Neural progenitor cell (in vitro differentiated cells): Measurements from ENCODE around the gene SLC45A3. TPM values are rescaled to one million over a fixed set of nuclear protein-coding genes. Genes with fewer than 3 reads are reported as not detected.

ENCODE experiments used
- DNase-seq: peaks from one replicate; pipeline ENCODE4 v3.0.0-alpha.2; 2016; ENCODE audit warnings: low spot score
- H2AFZ ChIP-seq: fragments of 200-600 bp; sonication (generic); replicated peaks from 2 replicates; pipeline ENCODE4 v1.6.1; 2016; ENCODE audit warnings: antibody characterized with exemption
- H3F3A ChIP-seq: fragments of 200-600 bp; sonication (generic); 2 replicates; pipeline ENCODE4 v1.6.1; 2016; ENCODE audit warnings: antibody characterized with exemption, low read depth
- H3K27ac ChIP-seq: fragments of 200-600 bp; sonication (generic); 2 replicates; pipeline ENCODE4 v1.5.1; 2016; ENCODE audit warnings: mild to moderate bottlenecking
- H3K27me3 ChIP-seq: fragments of 200-600 bp; sonication (generic); 2 replicates; pipeline ENCODE4 v1.6.1; 2016; ENCODE audit warnings: mild to moderate bottlenecking, moderate library complexity
- H3K36me3 ChIP-seq: fragments of 200-600 bp; sonication (generic); 2 replicates; pipeline ENCODE4 v1.5.1; 2016
- H3K4me1 ChIP-seq: fragments of 200-600 bp; sonication (generic); 2 replicates; pipeline ENCODE4 v1.6.1; 2016; ENCODE audit warnings: mixed run types
- H3K4me2 ChIP-seq: fragments of 200-600 bp; sonication (generic); 2 replicates; pipeline ENCODE4 v1.6.1; 2016
- H3K4me3 ChIP-seq: fragments of 200-600 bp; sonication (generic); 2 replicates; pipeline ENCODE4 v1.5.1; 2016
- H3K79me2 ChIP-seq: fragments of 200-600 bp; sonication (generic); 2 replicates; pipeline ENCODE4 v1.6.1; 2016; ENCODE audit warnings: low read depth
- H3K9ac ChIP-seq: fragments of 200-600 bp; sonication (generic); 2 replicates; pipeline ENCODE4 v1.6.1; 2016
- H3K9me3 ChIP-seq: fragments of 200-600 bp; sonication (generic); 2 replicates; pipeline ENCODE4 v1.5.1; 2016; ENCODE audit warnings: low read depth
- H4K20me1 ChIP-seq: fragments of 200-600 bp; sonication (generic); 2 replicates; pipeline ENCODE4 v1.6.1; 2016; ENCODE audit warnings: low read depth
- H3K27ac Mint-ChIP-seq: 3 replicates; pipeline ENCODE4 v1.8.0; 2021; ENCODE audit warnings: mixed read lengths
- H3K27me3 Mint-ChIP-seq: 2 replicates; pipeline ENCODE4 v1.8.0; 2022; ENCODE audit warnings: low read depth, mild to moderate bottlenecking, inconsistent platforms, moderate library complexity, mixed read lengths; ENCODE audit not compliant: insufficient read depth
- H3K36me3 Mint-ChIP-seq: 3 replicates; pipeline ENCODE4 v1.8.0; 2021; ENCODE audit warnings: mixed read lengths
- H3K4me1 Mint-ChIP-seq: 3 replicates; pipeline ENCODE4 v1.8.0; 2021; ENCODE audit warnings: mixed read lengths
- H3K4me3 Mint-ChIP-seq: 3 replicates; pipeline ENCODE4 v1.8.0; 2021; ENCODE audit warnings: mild to moderate bottlenecking, moderate library complexity, mixed read lengths
- H3K9me3 Mint-ChIP-seq: 3 replicates; pipeline ENCODE4 v1.8.0; 2020; ENCODE audit warnings: mixed read lengths
- EZH2 ChIP-seq: fragments of 200-600 bp; sonication (generic); IDR thresholded peaks from 2 replicates; pipeline ENCODE4 v1.6.1; 2017; ENCODE audit warnings: antibody characterized with exemption, mild to moderate bottlenecking, moderate library complexity
- EZH2phosphoT487 ChIP-seq: fragments of 200-600 bp; sonication (generic); IDR thresholded peaks from 2 replicates; pipeline ENCODE4 v1.6.1; 2017; ENCODE audit warnings: antibody characterized with exemption
- total RNA-seq: library from RNA; depleted of rRNA; stranded (reverse); fragments of >200 nt; gene quantifications from 2 replicates; pipeline ENCODE4 v1.2.3, GENCODE V29; 2015; ENCODE audit warnings: low replicate concordance
- TF ChIP-seq, protein P1 (sequence below): fragments of 200-600 bp; sonication (generic); IDR thresholded peaks from 2 replicates; pipeline ENCODE4 v1.5.1; 2017; ENCODE audit warnings: antibody characterized with exemption, mild to moderate bottlenecking

SLC45A3 gene
- total RNA-seq, 1 donor from 2014 or later: 5.1 TPM

DNA sequence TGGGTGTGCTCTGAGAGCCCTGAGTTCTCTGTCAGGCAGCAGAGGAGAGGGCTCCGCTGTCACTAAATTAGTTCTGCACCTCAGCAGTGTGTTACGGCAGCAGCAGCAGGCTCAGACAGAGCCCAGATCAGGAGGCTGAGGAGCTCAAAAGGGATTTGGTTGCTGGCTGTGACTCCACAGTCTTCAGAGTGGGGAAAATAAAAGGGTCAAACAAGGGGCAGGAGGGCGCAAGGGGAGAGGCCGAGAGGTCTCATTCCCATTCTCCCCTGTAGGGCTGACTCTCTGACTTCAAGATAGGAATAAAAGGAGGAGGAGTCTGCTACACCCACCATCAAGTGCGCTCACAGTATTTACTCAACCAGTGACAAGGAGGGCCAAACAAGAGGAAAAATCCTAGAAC is 9.2 kb upstream of the SLC45A3 start:
- no peak overlapping the region for H3K9ac ChIP-seq
- H3K27ac ChIP-seq: no peak overlapping the region
- TF ChIP-seq EZH2 (no peak), EZH2phosphoT487 (no peak)
- H3K4me1 Mint-ChIP-seq: peaks cover 71% of the 10 kb centered on the region
- peaks cover 4% of the 10 kb centered on the region for H3K27me3 ChIP-seq
- H3K36me3 ChIP-seq: no peaks in the 10 kb centered on the region
- H2AFZ ChIP-seq: no peak overlapping the region
- H3K79me2 ChIP-seq: no peaks in the 10 kb centered on the region
- H3K36me3 Mint-ChIP-seq: no peaks in the 10 kb centered on the region
- peak overlapping the region; percentile 22 for H3K4me3 Mint-ChIP-seq
- peaks cover 41% of the 10 kb centered on the region for H3F3A ChIP-seq
- H3K27me3 Mint-ChIP-seq: peaks cover 17% of the 10 kb centered on the region
- peak overlapping the region; percentile 94 for H3K27ac Mint-ChIP-seq
- no peaks in the 10 kb centered on the region for H3K9me3 Mint-ChIP-seq
- H3K4me2 ChIP-seq: peak overlapping the region; percentile 28
- H3K4me3 ChIP-seq: no peak overlapping the region
- peak; percentile 83 for DNase-seq
- peaks cover 40% of the 10 kb centered on the region for H3K4me1 ChIP-seq
- no peaks in the 10 kb centered on the region for H3K9me3 ChIP-seq
- peaks cover 12% of the 10 kb centered on the region for H4K20me1 ChIP-seq

DNA sequence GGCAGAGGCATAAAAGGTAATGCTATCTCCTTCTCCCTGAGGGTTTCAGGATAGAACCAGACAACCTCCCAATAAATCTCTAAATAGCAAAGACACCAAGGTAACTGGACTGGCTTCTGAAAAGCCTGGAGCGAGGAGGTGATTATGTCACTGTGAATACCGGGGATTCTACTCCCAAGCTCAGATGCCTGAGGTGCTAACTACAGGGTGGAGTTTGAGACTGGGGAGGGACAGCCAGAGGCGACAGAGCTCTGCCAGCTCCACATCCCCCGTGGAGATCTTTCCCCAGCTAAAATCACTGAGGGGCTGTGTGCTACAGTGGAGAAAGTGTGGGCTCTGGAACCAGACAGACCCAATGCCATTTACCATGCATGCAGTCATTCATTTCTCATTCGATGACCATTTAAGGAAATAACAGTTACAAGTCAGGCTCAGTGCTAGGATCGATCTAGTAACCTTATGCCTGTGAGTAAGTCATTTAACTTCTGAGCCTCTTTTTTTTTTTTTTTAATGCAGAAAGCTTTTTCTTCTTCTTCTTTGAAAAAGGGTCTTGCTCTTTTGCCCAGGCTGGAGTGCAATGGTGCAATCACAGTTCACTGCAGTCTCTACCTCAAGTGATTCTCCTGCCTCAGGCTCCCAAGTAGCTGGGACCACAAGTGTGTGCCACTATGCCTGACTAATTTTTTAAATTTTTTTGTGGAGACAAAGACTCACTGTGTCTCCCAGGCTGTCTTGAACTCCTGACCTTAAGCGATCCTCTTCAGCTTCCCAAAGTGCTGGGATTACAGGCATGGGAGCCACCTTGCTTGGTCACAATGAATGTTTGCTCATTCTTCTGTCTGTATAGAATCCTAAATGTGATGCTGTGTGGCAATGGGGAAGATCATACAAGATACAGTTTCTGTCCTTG is 8.1 kb upstream of the SLC45A3 start:
- Histone ChIP-seq H3K27me3 (peaks cover 4% of the 10 kb centered on the region), H3K4me3 (no peak overlapping the region), H3K9ac (no peak overlapping the region), H3K4me1 (peaks cover 34% of the 10 kb centered on the region), H3K4me2 (peak overlapping the region; percentile 28), H3K36me3 (no peaks in the 10 kb centered on the region), H4K20me1 (peaks cover 12% of the 10 kb centered on the region), H3K9me3 (no peaks in the 10 kb centered on the region), H2AFZ (no peak overlapping the region), H3F3A (peaks cover 40% of the 10 kb centered on the region), H3K79me2 (no peaks in the 10 kb centered on the region), H3K27ac (no peak overlapping the region)
- no peak for DNase-seq
- peaks cover 63% of the 10 kb centered on the region for H3K4me1 Mint-ChIP-seq
- no peak overlapping the region for H3K27ac Mint-ChIP-seq
- peaks cover 17% of the 10 kb centered on the region for H3K27me3 Mint-ChIP-seq
- H3K36me3 Mint-ChIP-seq: no peaks in the 10 kb centered on the region
- TF ChIP-seq, protein P1, sequence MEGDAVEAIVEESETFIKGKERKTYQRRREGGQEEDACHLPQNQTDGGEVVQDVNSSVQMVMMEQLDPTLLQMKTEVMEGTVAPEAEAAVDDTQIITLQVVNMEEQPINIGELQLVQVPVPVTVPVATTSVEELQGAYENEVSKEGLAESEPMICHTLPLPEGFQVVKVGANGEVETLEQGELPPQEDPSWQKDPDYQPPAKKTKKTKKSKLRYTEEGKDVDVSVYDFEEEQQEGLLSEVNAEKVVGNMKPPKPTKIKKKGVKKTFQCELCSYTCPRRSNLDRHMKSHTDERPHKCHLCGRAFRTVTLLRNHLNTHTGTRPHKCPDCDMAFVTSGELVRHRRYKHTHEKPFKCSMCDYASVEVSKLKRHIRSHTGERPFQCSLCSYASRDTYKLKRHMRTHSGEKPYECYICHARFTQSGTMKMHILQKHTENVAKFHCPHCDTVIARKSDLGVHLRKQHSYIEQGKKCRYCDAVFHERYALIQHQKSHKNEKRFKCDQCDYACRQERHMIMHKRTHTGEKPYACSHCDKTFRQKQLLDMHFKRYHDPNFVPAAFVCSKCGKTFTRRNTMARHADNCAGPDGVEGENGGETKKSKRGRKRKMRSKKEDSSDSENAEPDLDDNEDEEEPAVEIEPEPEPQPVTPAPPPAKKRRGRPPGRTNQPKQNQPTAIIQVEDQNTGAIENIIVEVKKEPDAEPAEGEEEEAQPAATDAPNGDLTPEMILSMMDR: no peak
- TF ChIP-seq EZH2: no peak
- TF ChIP-seq EZH2phosphoT487: no peak
- no peaks in the 10 kb centered on the region for H3K9me3 Mint-ChIP-seq
- H3K4me3 Mint-ChIP-seq: no peak overlapping the region

DNA sequence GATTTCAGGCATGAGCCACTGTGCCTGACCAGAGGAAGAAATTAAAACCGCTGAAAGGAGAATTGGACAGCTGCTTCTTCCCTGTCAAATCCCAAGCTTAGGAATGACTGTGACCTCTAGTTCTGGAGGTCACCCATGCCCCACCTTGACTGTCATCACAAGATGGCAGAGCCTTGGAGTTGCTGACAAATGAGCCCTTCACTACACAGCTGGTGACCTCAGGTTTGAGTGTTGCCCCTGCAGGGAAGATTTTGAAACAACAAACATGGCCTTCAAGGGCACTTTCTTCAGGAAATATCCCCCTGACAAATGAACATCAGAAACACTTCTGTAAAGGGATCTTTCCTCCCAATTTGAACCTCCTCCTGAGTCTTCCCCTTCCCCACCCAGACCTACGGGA is 6.9 kb upstream of the SLC45A3 start:
- Histone ChIP-seq H3K79me2 (no peaks in the 10 kb centered on the region), H3K27ac (no peak overlapping the region), H3K27me3 (peaks cover 4% of the 10 kb centered on the region), H3K9ac (no peak overlapping the region), H4K20me1 (peaks cover 12% of the 10 kb centered on the region), H3F3A (peaks cover 35% of the 10 kb centered on the region), H3K4me1 (peaks cover 29% of the 10 kb centered on the region), H2AFZ (no peak overlapping the region), H3K4me3 (no peak overlapping the region), H3K36me3 (no peaks in the 10 kb centered on the region), H3K4me2 (no peak overlapping the region), H3K9me3 (no peaks in the 10 kb centered on the region)
- Mint-ChIP-seq H3K9me3 (no peaks in the 10 kb centered on the region), H3K4me1 (peaks cover 56% of the 10 kb centered on the region), H3K4me3 (peak overlapping the region; percentile 8), H3K27me3 (peaks cover 17% of the 10 kb centered on the region), H3K36me3 (no peaks in the 10 kb centered on the region), H3K27ac (peak overlapping the region; percentile 55)
- DNase-seq: no peak
- TF ChIP-seq EZH2: no peak
- no peak for TF ChIP-seq EZH2phosphoT487
- TF ChIP-seq, protein P1: no peak

DNA sequence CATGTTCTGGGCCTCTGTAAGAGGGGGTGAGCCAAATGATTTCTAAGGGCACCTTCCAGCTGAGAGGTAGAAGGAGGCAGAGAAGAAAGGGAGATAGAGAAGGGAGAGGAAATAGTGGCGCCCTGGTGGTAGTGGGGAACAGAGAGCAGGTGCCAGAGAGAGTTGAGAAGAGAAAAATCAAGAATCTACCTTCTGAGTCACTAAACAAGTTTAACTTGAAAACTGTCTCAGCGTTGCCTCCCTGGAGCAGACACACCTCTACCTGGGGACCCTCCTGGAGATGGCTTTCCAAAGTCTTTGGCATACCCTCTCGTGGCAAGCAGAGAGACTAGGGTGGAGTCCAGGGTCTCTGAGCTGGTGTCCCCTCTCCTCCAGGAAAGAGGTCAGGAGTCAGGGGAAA is 1.1 kb upstream of the SLC45A3 start:
- Histone ChIP-seq H2AFZ (no peak overlapping the region), H3K4me3 (no peak overlapping the region), H3K27me3 (peaks cover 18% of the 10 kb centered on the region), H3K4me1 (peaks cover 28% of the 10 kb centered on the region), H4K20me1 (peaks cover 27% of the 10 kb centered on the region), H3K9ac (no peak overlapping the region), H3F3A (peaks cover 33% of the 10 kb centered on the region), H3K27ac (no peak overlapping the region), H3K9me3 (no peaks in the 10 kb centered on the region), H3K79me2 (peaks cover 25% of the 10 kb centered on the region), H3K4me2 (peak overlapping the region; percentile 98), H3K36me3 (no peaks in the 10 kb centered on the region)
- peak overlapping the region; percentile 83 for H3K4me3 Mint-ChIP-seq
- no peak overlapping the region for H3K27ac Mint-ChIP-seq
- H3K36me3 Mint-ChIP-seq: no peaks in the 10 kb centered on the region
- peaks cover 44% of the 10 kb centered on the region for H3K4me1 Mint-ChIP-seq
- DNase-seq: no peak
- H3K9me3 Mint-ChIP-seq: no peaks in the 10 kb centered on the region
- TF ChIP-seq, protein P1: no peak
- no peak for TF ChIP-seq EZH2
- no peak for TF ChIP-seq EZH2phosphoT487
- H3K27me3 Mint-ChIP-seq: peaks cover 13% of the 10 kb centered on the region
